Liver (tissue), 9 donors: ENCODE data around the gene SPATA13. TPM values are rescaled to one million over a fixed set of nuclear protein-coding genes. Genes with fewer than 3 reads are reported as not detected.

Source experiments
- DNase-seq: peaks from one replicate; pipeline ENCODE4 v3.0.0-alpha.2; 2017; ENCODE audit warnings: low spot score
- H3K27ac ChIP-seq, 2 donors: one replicate each; pipeline ENCODE4 v1.7.0; 2013; ENCODE audit warnings: inconsistent platforms in 2 of 2, low read length in 2 of 2, control low read depth in 1 of 2, low read depth in 1 of 2, mild to moderate bottlenecking in 1 of 2
- H3K27me3 ChIP-seq, 4 donors: one replicate each; pipeline versions ENCODE4 v1.6.1 to v1.7.0; 2013; ENCODE audit warnings: low read length in 3 of 4, inconsistent platforms in 1 of 4, mild to moderate bottlenecking in 1 of 4, moderate library complexity in 1 of 4; ENCODE audit not compliant: control insufficient read depth in 4 of 4, insufficient read depth in 4 of 4
- H3K36me3 ChIP-seq, 4 donors: one replicate each; pipeline versions ENCODE4 v1.6.1 to v1.7.0; 2013; ENCODE audit warnings: low read length in 3 of 4, mild to moderate bottlenecking in 3 of 4, low read depth in 1 of 4, moderate library complexity in 1 of 4; ENCODE audit not compliant: control insufficient read depth in 4 of 4, insufficient read depth in 3 of 4
- H3K4me1 ChIP-seq, 4 donors: one replicate each; pipeline versions ENCODE4 v1.6.1 to v1.7.0; 2013; ENCODE audit warnings: low read length in 3 of 4, mild to moderate bottlenecking in 3 of 4, moderate library complexity in 1 of 4; ENCODE audit not compliant: control insufficient read depth in 4 of 4, insufficient read depth in 4 of 4
- H3K4me3 ChIP-seq, 3 donors: one replicate each; pipeline versions ENCODE4 v1.6.1 to v1.7.0; 2013; ENCODE audit warnings: low read length in 3 of 3, control low read depth in 1 of 3, low read depth in 1 of 3, mild to moderate bottlenecking in 1 of 3
- H3K9ac ChIP-seq, 2 donors: one replicate each; pipeline ENCODE4 v1.7.0; 2013; ENCODE audit warnings: low read length in 2 of 2, mild to moderate bottlenecking in 2 of 2, moderate library complexity in 2 of 2, control low read depth in 1 of 2, low read depth in 1 of 2
- H3K9me3 ChIP-seq, 4 donors: one replicate each; pipeline versions ENCODE4 v1.6.1 to v1.7.0; 2013; ENCODE audit warnings: low read length in 3 of 4; ENCODE audit not compliant: control insufficient read depth in 4 of 4
- EGR1 ChIP-seq, 2 donors: IDR thresholded peaks; 2 replicates each; pipeline ENCODE4 v1.6.1; 2016 to 2018; ENCODE audit warnings: antibody characterized with exemption in 2 of 2, low read depth in 2 of 2
- FOXA1 ChIP-seq: IDR thresholded peaks from 2 replicates; pipeline ENCODE4 v1.6.1; 2016; ENCODE audit warnings: antibody characterized with exemption
- FOXA2 ChIP-seq: IDR thresholded peaks from 2 replicates; pipeline ENCODE4 v1.6.1; 2016; ENCODE audit warnings: antibody characterized with exemption
- GABPA ChIP-seq, 2 donors: IDR thresholded peaks in 1 of 2; conservative IDR thresholded peaks in 1 of 2; 2 replicates each; pipeline ENCODE4 v1.6.1; 2016; ENCODE audit warnings: antibody characterized with exemption in 2 of 2, mild to moderate bottlenecking in 1 of 2, moderate library complexity in 1 of 2
- HNF4A ChIP-seq, 2 donors: conservative IDR thresholded peaks; 2 replicates each; pipeline ENCODE4 v1.6.1; 2016; ENCODE audit warnings: antibody characterized with exemption in 2 of 2, mild to moderate bottlenecking in 2 of 2
- JUND ChIP-seq, 2 donors: IDR thresholded peaks; 2 replicates each; pipeline ENCODE4 v1.6.1; 2016; ENCODE audit warnings: antibody characterized with exemption in 2 of 2
- NR2F2 ChIP-seq: IDR thresholded peaks from 2 replicates; pipeline ENCODE4 v1.6.1; 2016; ENCODE audit warnings: antibody characterized with exemption
- RAD21 ChIP-seq, 2 donors: IDR thresholded peaks; 2 replicates each; pipeline ENCODE4 v1.6.1; 2016; ENCODE audit warnings: antibody characterized with exemption in 2 of 2, mild to moderate bottlenecking in 2 of 2
- RXRA ChIP-seq, 2 donors: IDR thresholded peaks; 2 replicates each; pipeline ENCODE4 v1.6.1; 2017 to 2018; ENCODE audit warnings: antibody characterized with exemption in 2 of 2, mild to moderate bottlenecking in 1 of 2
- SP1 ChIP-seq: IDR thresholded peaks from 2 replicates; pipeline ENCODE4 v1.6.1; 2018; ENCODE audit warnings: antibody characterized with exemption, mild to moderate bottlenecking
- TAF1 ChIP-seq: conservative IDR thresholded peaks from 2 replicates; pipeline ENCODE4 v1.6.1; 2016; ENCODE audit warnings: antibody characterized with exemption, mild to moderate bottlenecking
- YY1 ChIP-seq: IDR thresholded peaks from 2 replicates; pipeline ENCODE4 v1.6.1; 2016; ENCODE audit warnings: antibody characterized with exemption, mild to moderate bottlenecking
- ZBTB33 ChIP-seq: IDR thresholded peaks from 2 replicates; pipeline ENCODE4 v1.6.1; 2016; ENCODE audit warnings: antibody characterized with exemption
- WGBS: extraction: QIAGEN DNeasy Blood & Tissue Kit; methylation state at CpG from one replicate; pipeline ENCODE4 v1.1.7; 2013; 5-methylcytosine and 5-hydroxymethylcytosine counted together
- polyA plus RNA-seq, 2 donors: library from polyadenylated mRNA; stranded (reverse) in 1 of 2; unstranded in 1 of 2; fragments of 200-250 nt in 1 of 2; fragments of >200 nt in 1 of 2; fragmentation: Nextera tagmentation in 1 of 2; extraction: Ambion mirVana in 1 of 2; gene quantifications; one replicate each; pipeline versions ENCODE4 v1.2.1 to v1.2.3, GENCODE V29; 2013 to 2015
- total RNA-seq, 2 donors: library from RNA; depleted of rRNA; stranded (reverse); fragments of >200 nt; gene quantifications; one replicate each; pipeline ENCODE4 v1.2.3, GENCODE V29; 2014
- TF ChIP-seq, protein P1 (sequence below): IDR thresholded peaks from 2 replicates; pipeline ENCODE4 v1.6.1; 2016; ENCODE audit warnings: antibody characterized with exemption
- TF ChIP-seq, protein P2 (sequence below): IDR thresholded peaks from 2 replicates; pipeline ENCODE4 v1.6.1; 2016; ENCODE audit warnings: antibody characterized with exemption
- TF ChIP-seq, protein P3 (sequence below): fragments of 150-350 bp; IDR thresholded peaks from 2 replicates; pipeline ENCODE4 v1.5.1; 2017; ENCODE audit warnings: improper control_type of control experiment, low read depth, low read length; ENCODE audit not compliant: missing input control
- TF ChIP-seq, protein P4 (sequence below): IDR thresholded peaks from 2 replicates; pipeline ENCODE4 v1.6.1; 2016; ENCODE audit warnings: antibody characterized with exemption, mild to moderate bottlenecking
- donor health status: healthy.
- donor health status: healthy.
- donor health status: healthy.
- donor health status: healthy.
- donor health status: healthy.

The SPATA13 gene
- total and polyA plus RNA-seq, 4 donors = 10.0 to 57.6 (median 20.4) TPM

DNA sequence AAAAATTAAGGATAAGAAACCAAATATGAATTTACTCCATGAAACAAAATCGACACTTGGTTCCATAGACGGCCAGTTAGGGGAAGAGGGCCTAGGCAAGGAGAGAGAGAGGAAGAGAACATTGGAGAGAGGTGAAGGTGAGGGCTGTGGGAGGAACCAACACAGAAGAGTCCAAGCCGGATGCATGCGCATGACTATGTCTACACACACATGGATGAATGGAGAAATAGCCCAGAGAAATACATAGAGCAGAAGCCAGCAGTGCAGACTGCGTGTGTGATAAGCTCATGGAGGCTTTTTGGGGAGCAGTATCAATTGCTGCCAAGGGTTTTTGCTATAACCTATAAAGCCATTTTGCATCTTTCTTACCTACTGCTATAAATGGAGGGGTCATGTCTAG, 81.6 kb downstream of the SPATA13 start:
- no peaks in the 10 kb centered on the region for H3K4me1 ChIP-seq
- H3K36me3 ChIP-seq = no peaks in the 10 kb centered on the region
- TF ChIP-seq, protein P1, sequence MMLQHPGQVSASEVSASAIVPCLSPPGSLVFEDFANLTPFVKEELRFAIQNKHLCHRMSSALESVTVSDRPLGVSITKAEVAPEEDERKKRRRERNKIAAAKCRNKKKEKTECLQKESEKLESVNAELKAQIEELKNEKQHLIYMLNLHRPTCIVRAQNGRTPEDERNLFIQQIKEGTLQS = no peak
- TF ChIP-seq NR2F2 (no peak), FOXA2 (no peak), FOXA1 (no peak), YY1 (no peak)
- no peak overlapping the region for H3K27ac ChIP-seq
- H3K27me3 ChIP-seq = no peaks in the 10 kb centered on the region
- DNase-seq = no peak
- no peaks in the 10 kb centered on the region for H3K9me3 ChIP-seq
- H3K9ac ChIP-seq = no peak overlapping the region
- H3K4me3 ChIP-seq = no peak overlapping the region
- WGBS = 96% methylated on average over 5 of the region's 5 CpGs

DNA sequence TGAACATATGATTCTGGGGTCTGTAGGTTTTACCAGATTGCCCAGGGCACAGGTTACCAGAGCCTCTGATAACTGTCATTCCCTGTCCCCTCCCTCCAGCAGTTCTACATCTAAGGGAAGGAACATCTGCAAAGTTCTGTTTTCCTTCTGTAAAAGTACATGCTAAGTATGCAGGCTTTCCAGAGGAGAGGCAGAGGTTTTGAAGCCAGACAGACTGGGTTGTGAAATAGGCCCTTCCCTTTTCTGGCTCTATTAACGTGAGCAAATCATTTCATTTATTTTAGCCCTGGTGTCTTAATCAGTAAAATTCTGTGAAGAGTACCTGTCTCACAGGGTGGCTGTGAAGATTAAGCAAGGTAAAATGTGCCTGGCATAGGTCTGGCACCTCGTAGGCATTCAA, 82.8 kb downstream of the SPATA13 start:
- Histone ChIP-seq H3K27me3 (no peaks in the 10 kb centered on the region), H3K4me3 (no peak overlapping the region), H3K4me1 (no peaks in the 10 kb centered on the region), H3K36me3 (no peaks in the 10 kb centered on the region), H3K9ac (no peak overlapping the region), H3K9me3 (no peaks in the 10 kb centered on the region), H3K27ac (no peak overlapping the region)
- TF ChIP-seq TAF1 = no peak
- TF ChIP-seq, protein P1 = no peak
- TF ChIP-seq, protein P2, sequence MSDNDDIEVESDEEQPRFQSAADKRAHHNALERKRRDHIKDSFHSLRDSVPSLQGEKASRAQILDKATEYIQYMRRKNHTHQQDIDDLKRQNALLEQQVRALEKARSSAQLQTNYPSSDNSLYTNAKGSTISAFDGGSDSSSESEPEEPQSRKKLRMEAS = no peak
- no peak for TF ChIP-seq EGR1 (IDR thresholded peaks at IDR 0.05; ENCODE audit: low read depth in 2 of 2)
- TF ChIP-seq FOXA1 = no peak
- no peak for TF ChIP-seq ZBTB33
- no peak for TF ChIP-seq SP1
- no peak for TF ChIP-seq NR2F2
- no peak for TF ChIP-seq HNF4A (conservative IDR thresholded peaks at IDR 0.05)
- TF ChIP-seq JUND (IDR thresholded peaks at IDR 0.05) = no peak
- no peak for TF ChIP-seq RAD21 (IDR thresholded peaks at IDR 0.05)
- TF ChIP-seq, protein P3, sequence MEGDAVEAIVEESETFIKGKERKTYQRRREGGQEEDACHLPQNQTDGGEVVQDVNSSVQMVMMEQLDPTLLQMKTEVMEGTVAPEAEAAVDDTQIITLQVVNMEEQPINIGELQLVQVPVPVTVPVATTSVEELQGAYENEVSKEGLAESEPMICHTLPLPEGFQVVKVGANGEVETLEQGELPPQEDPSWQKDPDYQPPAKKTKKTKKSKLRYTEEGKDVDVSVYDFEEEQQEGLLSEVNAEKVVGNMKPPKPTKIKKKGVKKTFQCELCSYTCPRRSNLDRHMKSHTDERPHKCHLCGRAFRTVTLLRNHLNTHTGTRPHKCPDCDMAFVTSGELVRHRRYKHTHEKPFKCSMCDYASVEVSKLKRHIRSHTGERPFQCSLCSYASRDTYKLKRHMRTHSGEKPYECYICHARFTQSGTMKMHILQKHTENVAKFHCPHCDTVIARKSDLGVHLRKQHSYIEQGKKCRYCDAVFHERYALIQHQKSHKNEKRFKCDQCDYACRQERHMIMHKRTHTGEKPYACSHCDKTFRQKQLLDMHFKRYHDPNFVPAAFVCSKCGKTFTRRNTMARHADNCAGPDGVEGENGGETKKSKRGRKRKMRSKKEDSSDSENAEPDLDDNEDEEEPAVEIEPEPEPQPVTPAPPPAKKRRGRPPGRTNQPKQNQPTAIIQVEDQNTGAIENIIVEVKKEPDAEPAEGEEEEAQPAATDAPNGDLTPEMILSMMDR = no peak
- no peak for TF ChIP-seq RXRA (IDR thresholded peaks at IDR 0.05)
- TF ChIP-seq GABPA (IDR thresholded peaks at IDR 0.05 in 1 of 2, conservative IDR thresholded peaks at IDR 0.05 in 1 of 2) = no peak
- TF ChIP-seq, protein P4, sequence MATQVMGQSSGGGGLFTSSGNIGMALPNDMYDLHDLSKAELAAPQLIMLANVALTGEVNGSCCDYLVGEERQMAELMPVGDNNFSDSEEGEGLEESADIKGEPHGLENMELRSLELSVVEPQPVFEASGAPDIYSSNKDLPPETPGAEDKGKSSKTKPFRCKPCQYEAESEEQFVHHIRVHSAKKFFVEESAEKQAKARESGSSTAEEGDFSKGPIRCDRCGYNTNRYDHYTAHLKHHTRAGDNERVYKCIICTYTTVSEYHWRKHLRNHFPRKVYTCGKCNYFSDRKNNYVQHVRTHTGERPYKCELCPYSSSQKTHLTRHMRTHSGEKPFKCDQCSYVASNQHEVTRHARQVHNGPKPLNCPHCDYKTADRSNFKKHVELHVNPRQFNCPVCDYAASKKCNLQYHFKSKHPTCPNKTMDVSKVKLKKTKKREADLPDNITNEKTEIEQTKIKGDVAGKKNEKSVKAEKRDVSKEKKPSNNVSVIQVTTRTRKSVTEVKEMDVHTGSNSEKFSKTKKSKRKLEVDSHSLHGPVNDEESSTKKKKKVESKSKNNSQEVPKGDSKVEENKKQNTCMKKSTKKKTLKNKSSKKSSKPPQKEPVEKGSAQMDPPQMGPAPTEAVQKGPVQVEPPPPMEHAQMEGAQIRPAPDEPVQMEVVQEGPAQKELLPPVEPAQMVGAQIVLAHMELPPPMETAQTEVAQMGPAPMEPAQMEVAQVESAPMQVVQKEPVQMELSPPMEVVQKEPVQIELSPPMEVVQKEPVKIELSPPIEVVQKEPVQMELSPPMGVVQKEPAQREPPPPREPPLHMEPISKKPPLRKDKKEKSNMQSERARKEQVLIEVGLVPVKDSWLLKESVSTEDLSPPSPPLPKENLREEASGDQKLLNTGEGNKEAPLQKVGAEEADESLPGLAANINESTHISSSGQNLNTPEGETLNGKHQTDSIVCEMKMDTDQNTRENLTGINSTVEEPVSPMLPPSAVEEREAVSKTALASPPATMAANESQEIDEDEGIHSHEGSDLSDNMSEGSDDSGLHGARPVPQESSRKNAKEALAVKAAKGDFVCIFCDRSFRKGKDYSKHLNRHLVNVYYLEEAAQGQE = no peak
- no peak for DNase-seq
- WGBS = 51% methylated on average over 2 of the region's 2 CpGs
